ENCODE measurements around the gene C9orf43.

GRCh38 chr9:113475031-113475430 lies 64.5 kb downstream of the C9orf43 start:
- TF ChIP-seq EGR1 (IDR thresholded peaks at IDR 0.05; ENCODE audit: low read depth in 2 of 2) (no peak), HNF4A (conservative IDR thresholded peaks at IDR 0.05) (no peak), REST (IDR thresholded peaks at IDR 0.05) (no peak), NR2F2 (IDR thresholded peaks at IDR 0.05) (no peak), TAF1 (conservative IDR thresholded peaks at IDR 0.05) (no peak)
- TF ChIP-seq, protein P1, sequence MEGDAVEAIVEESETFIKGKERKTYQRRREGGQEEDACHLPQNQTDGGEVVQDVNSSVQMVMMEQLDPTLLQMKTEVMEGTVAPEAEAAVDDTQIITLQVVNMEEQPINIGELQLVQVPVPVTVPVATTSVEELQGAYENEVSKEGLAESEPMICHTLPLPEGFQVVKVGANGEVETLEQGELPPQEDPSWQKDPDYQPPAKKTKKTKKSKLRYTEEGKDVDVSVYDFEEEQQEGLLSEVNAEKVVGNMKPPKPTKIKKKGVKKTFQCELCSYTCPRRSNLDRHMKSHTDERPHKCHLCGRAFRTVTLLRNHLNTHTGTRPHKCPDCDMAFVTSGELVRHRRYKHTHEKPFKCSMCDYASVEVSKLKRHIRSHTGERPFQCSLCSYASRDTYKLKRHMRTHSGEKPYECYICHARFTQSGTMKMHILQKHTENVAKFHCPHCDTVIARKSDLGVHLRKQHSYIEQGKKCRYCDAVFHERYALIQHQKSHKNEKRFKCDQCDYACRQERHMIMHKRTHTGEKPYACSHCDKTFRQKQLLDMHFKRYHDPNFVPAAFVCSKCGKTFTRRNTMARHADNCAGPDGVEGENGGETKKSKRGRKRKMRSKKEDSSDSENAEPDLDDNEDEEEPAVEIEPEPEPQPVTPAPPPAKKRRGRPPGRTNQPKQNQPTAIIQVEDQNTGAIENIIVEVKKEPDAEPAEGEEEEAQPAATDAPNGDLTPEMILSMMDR (IDR thresholded peaks at IDR 0.05; ENCODE audit: low read depth, low read length, missing input control) = no peak
